ENCODE measurements around the gene DENND5A. TPM values are rescaled to one million over a fixed set of nuclear protein-coding genes. Genes with fewer than 3 reads are reported as not detected.
A peak's percentile ranks its signal among the peaks of the same experiment; 100 is the strongest.

Gene DENND5A
- total and polyA plus RNA-seq, 9 of the 15 experiments (the other 6 are each of a cell fraction or from before 2014, with no cell fraction given), result 11.7 to 130 (median 46.3) TPM

DNA sequence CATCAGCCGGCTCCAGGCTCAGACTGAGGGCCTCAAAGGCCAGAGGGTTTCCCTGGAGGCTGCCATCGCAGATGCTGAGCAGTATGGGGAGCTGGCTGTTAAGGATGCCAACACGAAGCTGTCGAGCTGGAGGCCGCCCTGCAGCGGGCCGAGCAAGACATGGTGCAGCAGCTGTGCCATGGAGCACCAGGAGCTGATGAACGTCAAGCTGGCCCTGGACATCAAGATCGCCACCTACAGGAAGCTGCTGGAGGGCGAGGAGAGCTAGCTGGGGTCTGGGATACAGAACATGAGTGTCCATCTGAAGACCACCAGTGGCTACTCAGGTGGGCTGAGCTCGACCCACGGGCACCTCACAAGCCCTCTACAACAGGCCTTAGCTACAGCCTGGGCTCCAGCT is 169.7 kb downstream of the DENND5A start (continued):
- TF ChIP-seq CCAR2 (IDR thresholded peaks at IDR 0.05; ENCODE audit: low read depth, low read length) (no peak), POLR3A (IDR thresholded peaks at IDR 0.05; ENCODE audit: borderline replicate concordance, extremely low read depth, insufficient read depth, insufficient read length) (no peak), TCF3 (CRISPR knock-in tag; IDR thresholded peaks at IDR 0.05) (no peak), HMG20B (CRISPR knock-in tag; IDR thresholded peaks at IDR 0.05) (no peak), ZNF134 (CRISPR knock-in tag; conservative IDR thresholded peaks at IDR 0.05) (no peak), ZNF780A (CRISPR knock-in tag; IDR thresholded peaks at IDR 0.05) (no peak), TSC22D4 (tag; IDR thresholded peaks at IDR 0.05) (no peak), KDM5B (IDR thresholded peaks at IDR 0.05; ENCODE audit: insufficient replicate concordance, low read depth, low read length) (no peak)
- TF ChIP-seq, protein P1, sequence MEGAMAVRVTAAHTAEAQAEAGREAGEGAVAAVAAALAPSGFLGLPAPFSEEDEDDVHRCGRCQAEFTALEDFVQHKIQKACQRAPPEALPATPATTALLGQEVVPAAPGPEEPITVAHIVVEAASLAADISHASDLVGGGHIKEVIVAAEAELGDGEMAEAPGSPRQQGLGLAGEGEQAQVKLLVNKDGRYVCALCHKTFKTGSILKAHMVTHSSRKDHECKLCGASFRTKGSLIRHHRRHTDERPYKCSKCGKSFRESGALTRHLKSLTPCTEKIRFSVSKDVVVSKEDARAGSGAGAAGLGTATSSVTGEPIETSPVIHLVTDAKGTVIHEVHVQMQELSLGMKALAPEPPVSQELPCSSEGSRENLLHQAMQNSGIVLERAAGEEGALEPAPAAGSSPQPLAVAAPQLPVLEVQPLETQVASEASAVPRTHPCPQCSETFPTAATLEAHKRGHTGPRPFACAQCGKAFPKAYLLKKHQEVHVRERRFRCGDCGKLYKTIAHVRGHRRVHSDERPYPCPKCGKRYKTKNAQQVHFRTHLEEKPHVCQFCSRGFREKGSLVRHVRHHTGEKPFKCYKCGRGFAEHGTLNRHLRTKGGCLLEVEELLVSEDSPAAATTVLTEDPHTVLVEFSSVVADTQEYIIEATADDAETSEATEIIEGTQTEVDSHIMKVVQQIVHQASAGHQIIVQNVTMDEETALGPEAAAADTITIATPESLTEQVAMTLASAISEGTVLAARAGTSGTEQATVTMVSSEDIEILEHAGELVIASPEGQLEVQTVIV (CRISPR knock-in tag; IDR thresholded peaks at IDR 0.05; ENCODE audit: borderline replicate concordance), result no peak
- TF ChIP-seq, protein P2, sequence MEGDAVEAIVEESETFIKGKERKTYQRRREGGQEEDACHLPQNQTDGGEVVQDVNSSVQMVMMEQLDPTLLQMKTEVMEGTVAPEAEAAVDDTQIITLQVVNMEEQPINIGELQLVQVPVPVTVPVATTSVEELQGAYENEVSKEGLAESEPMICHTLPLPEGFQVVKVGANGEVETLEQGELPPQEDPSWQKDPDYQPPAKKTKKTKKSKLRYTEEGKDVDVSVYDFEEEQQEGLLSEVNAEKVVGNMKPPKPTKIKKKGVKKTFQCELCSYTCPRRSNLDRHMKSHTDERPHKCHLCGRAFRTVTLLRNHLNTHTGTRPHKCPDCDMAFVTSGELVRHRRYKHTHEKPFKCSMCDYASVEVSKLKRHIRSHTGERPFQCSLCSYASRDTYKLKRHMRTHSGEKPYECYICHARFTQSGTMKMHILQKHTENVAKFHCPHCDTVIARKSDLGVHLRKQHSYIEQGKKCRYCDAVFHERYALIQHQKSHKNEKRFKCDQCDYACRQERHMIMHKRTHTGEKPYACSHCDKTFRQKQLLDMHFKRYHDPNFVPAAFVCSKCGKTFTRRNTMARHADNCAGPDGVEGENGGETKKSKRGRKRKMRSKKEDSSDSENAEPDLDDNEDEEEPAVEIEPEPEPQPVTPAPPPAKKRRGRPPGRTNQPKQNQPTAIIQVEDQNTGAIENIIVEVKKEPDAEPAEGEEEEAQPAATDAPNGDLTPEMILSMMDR (IDR thresholded peaks at IDR 0.05 in 2 of 3, conservative IDR thresholded peaks at IDR 0.05 in 1 of 3; ENCODE audit: insufficient read depth in 2 of 3, low read depth in 1 of 3, low read length in 3 of 3), result peak; percentile 59 to 64 (median 62)
- TF ChIP-seq, protein P3, sequence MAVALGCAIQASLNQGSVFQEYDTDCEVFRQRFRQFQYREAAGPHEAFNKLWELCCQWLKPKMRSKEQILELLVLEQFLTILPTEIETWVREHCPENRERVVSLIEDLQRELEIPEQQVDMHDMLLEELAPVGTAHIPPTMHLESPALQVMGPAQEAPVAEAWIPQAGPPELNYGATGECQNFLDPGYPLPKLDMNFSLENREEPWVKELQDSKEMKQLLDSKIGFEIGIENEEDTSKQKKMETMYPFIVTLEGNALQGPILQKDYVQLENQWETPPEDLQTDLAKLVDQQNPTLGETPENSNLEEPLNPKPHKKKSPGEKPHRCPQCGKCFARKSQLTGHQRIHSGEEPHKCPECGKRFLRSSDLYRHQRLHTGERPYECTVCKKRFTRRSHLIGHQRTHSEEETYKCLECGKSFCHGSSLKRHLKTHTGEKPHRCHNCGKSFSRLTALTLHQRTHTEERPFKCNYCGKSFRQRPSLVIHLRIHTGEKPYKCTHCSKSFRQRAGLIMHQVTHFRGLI (CRISPR knock-in tag; IDR thresholded peaks at IDR 0.05), result no peak
- TF ChIP-seq, protein P4, sequence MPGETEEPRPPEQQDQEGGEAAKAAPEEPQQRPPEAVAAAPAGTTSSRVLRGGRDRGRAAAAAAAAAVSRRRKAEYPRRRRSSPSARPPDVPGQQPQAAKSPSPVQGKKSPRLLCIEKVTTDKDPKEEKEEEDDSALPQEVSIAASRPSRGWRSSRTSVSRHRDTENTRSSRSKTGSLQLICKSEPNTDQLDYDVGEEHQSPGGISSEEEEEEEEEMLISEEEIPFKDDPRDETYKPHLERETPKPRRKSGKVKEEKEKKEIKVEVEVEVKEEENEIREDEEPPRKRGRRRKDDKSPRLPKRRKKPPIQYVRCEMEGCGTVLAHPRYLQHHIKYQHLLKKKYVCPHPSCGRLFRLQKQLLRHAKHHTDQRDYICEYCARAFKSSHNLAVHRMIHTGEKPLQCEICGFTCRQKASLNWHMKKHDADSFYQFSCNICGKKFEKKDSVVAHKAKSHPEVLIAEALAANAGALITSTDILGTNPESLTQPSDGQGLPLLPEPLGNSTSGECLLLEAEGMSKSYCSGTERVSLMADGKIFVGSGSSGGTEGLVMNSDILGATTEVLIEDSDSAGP (CRISPR knock-in tag; IDR thresholded peaks at IDR 0.05), result no peak
